ENCODE results near the gene CEBPB. TPM values are rescaled to one million over a fixed set of nuclear protein-coding genes. Genes with fewer than 3 reads are reported as not detected.
A peak's percentile ranks its signal among the peaks of the same experiment; 100 is the strongest.
"Not testable (repeated sequence)": the region's sequence is repeated elsewhere in the genome, so short reads cannot be mapped to it uniquely, and the experiment has no call there.

CEBPB gene
- total and polyA plus RNA-seq, 11 donors, result 14.7 to 122 (median 53.7) TPM

DNA sequence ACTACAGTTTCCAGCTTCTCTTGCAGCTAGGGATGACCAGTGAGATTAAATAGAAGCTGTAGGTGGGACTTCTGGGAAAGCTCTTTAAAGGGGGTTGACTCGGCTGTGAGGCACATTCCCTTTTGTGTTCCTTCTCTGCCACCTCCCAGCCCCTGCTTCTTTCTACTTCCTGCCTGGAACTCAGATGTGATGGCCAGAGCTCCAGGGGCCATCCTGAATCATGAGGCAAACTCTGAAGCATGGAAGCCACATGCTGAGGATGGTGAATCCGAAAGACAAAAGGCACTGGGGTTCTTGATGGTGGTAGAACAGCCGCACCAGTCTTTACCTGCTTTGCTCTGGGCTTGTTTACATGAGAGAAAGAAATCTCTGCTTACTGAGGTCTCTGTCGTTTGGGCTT is 9.1 kb downstream of the CEBPB start:
- ATAC-seq (no peak), DNase-seq (no peak)
- peaks cover 0 to 4% (median 0%) of the 10 kb centered on the region in 9 donors for H3K36me3 ChIP-seq
- no peak overlapping the region for H3K27ac ChIP-seq
- intact Hi-C loops (cut with DNase I), result loop anchor here in 4 of 10 donors (10.0 kb wide), 4 partner anchors 75 to 185 kb away; no protein-coding TSS in a partner anchor
- H3K4me3 ChIP-seq, result no peak overlapping the region
- TF ChIP-seq, protein P1, sequence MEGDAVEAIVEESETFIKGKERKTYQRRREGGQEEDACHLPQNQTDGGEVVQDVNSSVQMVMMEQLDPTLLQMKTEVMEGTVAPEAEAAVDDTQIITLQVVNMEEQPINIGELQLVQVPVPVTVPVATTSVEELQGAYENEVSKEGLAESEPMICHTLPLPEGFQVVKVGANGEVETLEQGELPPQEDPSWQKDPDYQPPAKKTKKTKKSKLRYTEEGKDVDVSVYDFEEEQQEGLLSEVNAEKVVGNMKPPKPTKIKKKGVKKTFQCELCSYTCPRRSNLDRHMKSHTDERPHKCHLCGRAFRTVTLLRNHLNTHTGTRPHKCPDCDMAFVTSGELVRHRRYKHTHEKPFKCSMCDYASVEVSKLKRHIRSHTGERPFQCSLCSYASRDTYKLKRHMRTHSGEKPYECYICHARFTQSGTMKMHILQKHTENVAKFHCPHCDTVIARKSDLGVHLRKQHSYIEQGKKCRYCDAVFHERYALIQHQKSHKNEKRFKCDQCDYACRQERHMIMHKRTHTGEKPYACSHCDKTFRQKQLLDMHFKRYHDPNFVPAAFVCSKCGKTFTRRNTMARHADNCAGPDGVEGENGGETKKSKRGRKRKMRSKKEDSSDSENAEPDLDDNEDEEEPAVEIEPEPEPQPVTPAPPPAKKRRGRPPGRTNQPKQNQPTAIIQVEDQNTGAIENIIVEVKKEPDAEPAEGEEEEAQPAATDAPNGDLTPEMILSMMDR (IDR thresholded peaks at IDR 0.05), result no peak
- TF ChIP-seq POLR2A (IDR thresholded peaks at IDR 0.05), result no peak
- 85 to 88% (median 87%) methylated on average over 4 of the region's 4 CpGs for WGBS, 4 donors
- peaks cover 0 to 20% (median 4%) of the 10 kb centered on the region in 12 donors for H3K9me3 ChIP-seq
- H3K27me3 ChIP-seq, result no peaks in the 10 kb centered on the region
- H3K4me1 ChIP-seq, result peaks cover 0 to 17% (median 2%) of the 10 kb centered on the region in 12 donors

DNA sequence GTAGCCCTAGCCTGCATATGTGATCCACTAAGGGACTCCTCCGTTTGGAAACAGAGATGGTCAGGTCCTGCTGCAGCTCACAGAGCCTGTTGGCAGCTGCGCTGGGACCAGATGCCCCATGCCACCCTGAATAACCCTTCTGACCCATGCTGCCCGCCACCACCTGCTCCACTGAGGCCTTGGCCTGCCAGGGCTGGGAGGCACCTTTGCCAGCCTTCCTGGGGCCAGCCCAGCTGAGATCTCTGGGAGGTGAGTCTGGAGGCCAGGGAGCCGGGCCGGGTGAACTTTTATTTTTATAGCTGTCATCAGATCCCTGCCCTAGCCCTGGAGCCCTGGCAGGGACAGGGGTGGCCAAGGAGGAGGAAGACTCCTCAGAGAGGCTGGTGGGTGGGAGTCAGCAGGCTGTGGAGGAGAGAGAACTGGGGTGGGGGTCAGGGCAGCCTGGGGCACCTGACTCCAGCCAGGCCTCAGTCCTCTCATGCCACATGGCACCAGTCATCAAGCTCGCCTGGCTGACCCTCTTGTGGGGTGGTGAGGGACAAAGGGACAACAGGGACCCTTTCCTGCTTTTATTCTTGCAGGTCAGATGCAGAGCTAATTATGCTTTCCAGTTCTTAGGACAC is 10.0 kb downstream of the CEBPB start:
- Histone ChIP-seq H3K27ac (peak overlapping the region in 4 of 12 donors; percentile 13 to 54 (median 28)), H3K4me3 (no peak overlapping the region), H3K27me3 (no peaks in the 10 kb centered on the region), H3K36me3 (no peaks in the 10 kb centered on the region), H3K4me1 (peaks cover 0 to 9% (median 0%) of the 10 kb centered on the region in 12 donors), H3K9me3 (peaks cover 0 to 20% (median 4%) of the 10 kb centered on the region in 12 donors)
- intact Hi-C loops (cut with DNase I), result no loop called here
- peak in 3 of 4 donors; percentile 41 to 59 (median 56) for ATAC-seq
- peak in 2 of 5 donors; percentile 63 to 65 for DNase-seq
- no peak for TF ChIP-seq POLR2A (IDR thresholded peaks at IDR 0.05)
- TF ChIP-seq, protein P1 (IDR thresholded peaks at IDR 0.05), result no peak
- WGBS, 4 donors, result 60 to 67% (median 63%) methylated on average over 6 of the region's 6 CpGs

DNA sequence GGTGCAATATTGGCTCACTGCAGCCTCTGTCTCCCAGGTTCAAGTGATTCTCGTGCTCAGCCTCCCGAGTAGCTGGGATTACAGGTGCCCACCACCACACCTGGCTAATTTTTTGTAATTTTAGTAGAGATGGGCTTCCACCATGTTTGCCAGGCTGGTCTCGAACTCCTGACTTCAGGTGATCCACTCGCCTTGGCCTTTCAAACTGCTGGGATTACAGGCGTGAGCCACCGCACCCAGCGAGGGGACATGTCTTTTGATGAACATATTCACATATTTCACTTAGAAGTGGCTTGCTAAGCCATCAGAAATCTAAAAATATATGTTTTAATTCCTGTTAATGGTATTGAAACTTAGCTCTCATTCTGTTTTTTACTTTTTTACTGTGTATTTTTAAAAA is 11.1 kb downstream of the CEBPB start:
- intact Hi-C loops (cut with DNase I), result not testable (repeated sequence)

DNA sequence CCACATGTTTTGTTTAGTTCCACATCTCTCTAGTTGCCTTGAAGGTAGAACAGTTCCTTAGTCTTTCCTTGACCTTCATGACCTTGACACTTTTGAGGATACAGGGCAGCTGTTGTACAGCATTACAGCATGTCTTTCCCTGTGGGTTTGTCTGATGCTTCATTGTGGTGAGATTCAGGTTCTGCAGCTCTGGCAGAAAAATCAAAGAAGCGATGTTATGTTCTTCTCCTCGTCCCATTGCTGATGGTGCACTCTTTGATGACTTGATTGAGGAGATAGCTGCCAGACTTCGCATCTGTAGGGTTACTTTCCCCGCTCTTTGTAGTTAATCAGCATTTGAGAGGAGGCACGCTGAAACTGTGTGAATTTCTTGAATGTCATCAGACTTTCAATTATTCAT is 12.0 kb downstream of the CEBPB start:
- WGBS, 4 donors, result 85 to 97% (median 92%) methylated on average over 5 of the region's 5 CpGs

More for the DNA sequence above, 11.1 kb downstream of the CEBPB start:
- DNase-seq, H3K4me1 ChIP-seq, H3K27ac ChIP-seq, H3K4me3 ChIP-seq, ATAC-seq, H3K36me3 ChIP-seq, H3K27me3 ChIP-seq: not testable (repeated sequence)
- WGBS, 4 donors, result 93 to 97% (median 94%) methylated on average over 7 of the region's 7 CpGs
- peaks cover 0 to 20% (median 4%) of the 10 kb centered on the region in 12 donors for H3K9me3 ChIP-seq

More for the DNA sequence above, 12.0 kb downstream of the CEBPB start:
- Histone ChIP-seq H3K4me3 (no peak overlapping the region), H3K27me3 (no peaks in the 10 kb centered on the region), H3K9me3 (peaks cover 0 to 20% (median 4%) of the 10 kb centered on the region in 12 donors), H3K36me3 (no peaks in the 10 kb centered on the region), H3K4me1 (peaks cover 0 to 9% (median 0%) of the 10 kb centered on the region in 12 donors), H3K27ac (no peak overlapping the region)
- no peak for DNase-seq
- no peak for TF ChIP-seq POLR2A (IDR thresholded peaks at IDR 0.05)
- TF ChIP-seq, protein P1 (IDR thresholded peaks at IDR 0.05), result no peak
- intact Hi-C loops (cut with DNase I), result no loop called here
- ATAC-seq, result no peak

Measured in heart left ventricle (tissue), 16 donors.